NCI-H2107 treated with DMSO at 0.1 percent for 48 hours (cell line): ENCODE measurements around the gene KCNJ3.
"Not testable (repeated sequence)": the region's sequence is repeated elsewhere in the genome, so short reads cannot be mapped to it uniquely, and the experiment has no call there.

Experiments
- DNase-seq: peaks from one replicate; lab custom pipeline; 2025; ENCODE audit not compliant: unreplicated experiment; lab: John Stamatoyannopoulos, UW

KCNJ3 gene

GRCh38 chr2:154837035-154837434, 138.5 kb downstream of the KCNJ3 start:
- DNase-seq: no peak

DNA sequence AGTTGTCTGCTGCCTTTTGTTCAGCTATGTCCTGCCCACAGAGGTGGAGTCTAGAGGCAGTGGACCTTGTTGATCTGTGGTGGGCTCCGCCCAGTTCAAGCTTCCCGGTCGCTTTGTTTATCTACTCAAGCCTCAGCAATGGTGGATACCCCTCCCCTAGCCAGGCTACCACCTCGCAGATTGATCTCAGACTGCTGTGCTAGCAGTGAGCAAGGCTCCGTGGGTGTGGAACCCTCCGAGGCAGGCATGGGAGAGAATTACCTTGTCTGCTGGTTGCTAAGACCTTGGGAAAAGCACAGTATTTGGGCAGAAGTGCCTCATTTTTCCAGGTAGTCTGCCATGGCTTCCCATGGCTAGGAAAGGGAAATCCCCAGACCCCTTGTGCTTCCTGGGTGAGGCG, 146.0 kb downstream of the KCNJ3 start:
- no peak for DNase-seq

GRCh38 chr2:154846842-154847241, 148.3 kb downstream of the KCNJ3 start:
- DNase-seq: no peak

GRCh38 chr2:154849482-154849881, 151.0 kb downstream of the KCNJ3 start:
- DNase-seq: no peak

DNA sequence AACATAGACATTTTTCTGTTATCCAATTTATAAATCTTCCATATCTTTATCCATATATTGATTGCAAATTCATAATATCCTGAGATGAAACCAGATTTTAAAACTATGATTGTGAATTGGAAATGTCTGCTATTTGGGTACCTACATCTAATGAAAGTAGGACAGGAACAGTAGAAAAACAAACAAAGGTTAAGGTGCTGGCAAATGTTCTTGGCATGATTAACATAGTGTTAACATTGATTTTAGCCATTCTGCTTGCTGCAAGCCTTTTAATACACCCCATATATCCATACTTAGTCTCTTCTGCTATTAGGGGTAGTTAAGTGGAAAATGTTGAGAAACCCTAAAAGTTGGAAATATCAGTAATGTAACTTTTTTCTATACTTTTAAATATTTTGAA, 152.0 kb downstream of the KCNJ3 start:
- DNase-seq: no peak

GRCh38 chr2:154855138-154855537, 156.6 kb downstream of the KCNJ3 start:
- no peak for DNase-seq

DNA sequence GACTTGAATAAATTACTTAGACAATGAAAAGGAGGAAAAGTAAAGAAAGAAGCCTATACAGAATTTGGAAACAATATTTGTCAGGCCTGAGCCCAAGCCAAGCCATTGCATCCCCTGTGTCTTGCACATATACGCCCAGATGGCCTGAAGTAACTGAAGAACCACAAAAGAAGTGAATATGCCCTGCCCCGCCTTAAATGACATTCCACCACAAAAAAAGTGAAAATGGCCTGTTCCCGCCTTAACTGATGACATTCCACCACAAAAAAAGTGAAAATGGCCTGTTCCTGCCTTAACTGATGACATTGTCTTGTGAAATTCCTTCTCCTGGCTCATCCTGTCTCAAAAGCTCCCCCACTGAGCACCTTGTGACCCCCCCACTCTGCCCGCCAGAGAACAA, 168.7 kb downstream of the KCNJ3 start:
- not testable (repeated sequence) for DNase-seq

DNA sequence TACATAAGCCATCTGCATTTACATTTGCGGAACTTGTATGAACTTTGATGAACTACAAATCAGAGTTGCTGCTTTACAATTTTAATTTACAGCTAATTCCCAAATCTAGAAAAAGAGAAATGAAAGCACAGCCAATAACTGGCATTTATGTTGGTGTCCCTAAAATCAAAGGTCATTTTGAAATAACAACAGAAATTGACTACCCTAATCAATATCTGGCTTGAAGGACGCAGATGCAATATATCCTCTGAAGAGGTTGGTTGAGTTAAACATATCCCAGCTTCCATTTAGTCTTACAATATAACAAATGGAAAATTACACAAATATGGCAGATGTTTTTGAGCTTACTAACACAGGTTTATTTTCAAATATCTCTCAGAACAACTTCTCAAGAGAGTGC, 177.5 kb downstream of the KCNJ3 start:
- DNase-seq: no peak

- DNase-seq: no peak
Observed at GRCh38 chr2:154882725-154883124, 184.2 kb downstream of the KCNJ3 start.

DNA sequence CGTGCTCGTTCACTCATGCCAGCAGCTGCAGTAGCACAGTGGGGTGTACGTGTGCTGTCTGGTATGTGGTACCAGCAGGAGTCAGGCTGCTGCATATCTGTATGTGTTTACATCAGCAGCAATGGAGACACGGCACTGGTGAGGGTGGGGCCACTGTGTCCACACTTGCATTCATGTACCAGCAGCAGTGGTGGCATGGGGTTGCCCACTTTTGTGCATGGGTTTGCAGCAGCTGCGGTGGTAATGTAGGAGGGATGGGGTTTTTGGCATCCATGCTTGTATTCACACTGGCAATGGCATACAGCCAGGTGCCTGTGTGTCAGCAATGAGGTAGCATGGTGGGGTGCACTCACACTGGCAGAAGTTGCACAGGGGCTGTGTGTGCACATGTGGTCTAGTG, 187.8 kb downstream of the KCNJ3 start:
- DNase-seq: no peak

DNA sequence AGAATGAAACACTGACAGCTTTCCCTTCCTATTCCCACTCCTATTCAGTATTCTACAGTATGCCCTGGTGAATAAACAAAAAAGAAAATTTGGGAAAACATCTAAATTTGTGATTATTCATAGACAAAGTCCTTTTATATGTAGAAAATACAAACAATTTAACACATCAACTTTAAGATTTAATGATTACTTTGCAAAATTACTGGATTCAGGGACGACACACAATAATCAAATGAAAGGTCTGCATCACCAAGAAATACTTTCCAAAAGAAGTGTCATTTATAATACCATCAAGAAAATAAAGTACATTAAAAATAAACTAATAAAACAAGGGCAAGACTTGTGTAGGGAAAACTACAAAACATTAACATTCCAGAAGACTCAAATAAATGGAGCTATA, 199.8 kb downstream of the KCNJ3 start:
- no peak for DNase-seq

DNA sequence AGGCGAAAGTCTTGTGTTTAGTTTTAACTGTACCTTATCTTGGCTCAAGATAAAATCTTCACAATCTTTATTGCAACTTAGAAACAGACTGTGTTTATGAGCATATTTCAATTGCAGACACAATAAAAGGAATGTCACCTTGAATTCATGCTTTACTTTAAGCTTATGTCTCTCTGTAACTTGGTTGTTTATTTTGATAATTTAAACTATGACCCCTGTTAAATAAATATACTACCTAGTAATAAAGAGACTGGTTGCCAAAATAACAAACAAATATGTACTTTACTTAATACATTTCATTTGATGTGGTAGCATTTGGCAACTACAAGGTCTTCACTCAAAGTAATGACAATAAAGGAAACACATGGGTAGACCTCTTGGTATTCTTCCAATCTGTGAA, 202.6 kb downstream of the KCNJ3 start:
- DNase-seq: no peak
